Subcutaneous abdominal adipose tissue (tissue), 5 donors: ENCODE data around the gene NDUFA3.
A peak's percentile ranks its signal among the peaks of the same experiment; 100 is the strongest.

ENCODE experiments used
- H3K27ac ChIP-seq: one replicate; pipeline ENCODE4 v1.7.0; 2013; ENCODE audit warnings: low read depth, mild to moderate bottlenecking, inconsistent platforms, low read length, moderate library complexity
- H3K27me3 ChIP-seq, 5 donors: one replicate each; pipeline ENCODE4 v1.7.0; 2013; ENCODE audit warnings: low read length in 5 of 5, inconsistent platforms in 1 of 5; ENCODE audit not compliant: control insufficient read depth in 5 of 5, insufficient read depth in 4 of 5
- H3K36me3 ChIP-seq, 5 donors: one replicate each; pipeline ENCODE4 v1.7.0; 2013; ENCODE audit warnings: low read length in 5 of 5; ENCODE audit not compliant: control insufficient read depth in 5 of 5, insufficient read depth in 5 of 5
- H3K4me1 ChIP-seq, 5 donors: one replicate each; pipeline ENCODE4 v1.7.0; 2013; ENCODE audit warnings: low read length in 5 of 5, mild to moderate bottlenecking in 3 of 5, moderate library complexity in 1 of 5; ENCODE audit not compliant: control insufficient read depth in 5 of 5, insufficient read depth in 5 of 5
- H3K4me3 ChIP-seq, 5 donors: one replicate each; pipeline ENCODE4 v1.7.0; 2013; ENCODE audit warnings: low read length in 5 of 5, low read depth in 1 of 5
- H3K9ac ChIP-seq, 5 donors: one replicate each; pipeline ENCODE4 v1.7.0; 2013; ENCODE audit warnings: low read length in 5 of 5, mild to moderate bottlenecking in 4 of 5, moderate library complexity in 3 of 5
- H3K9me3 ChIP-seq, 5 donors: one replicate each; pipeline ENCODE4 v1.7.0; 2013; ENCODE audit warnings: low read length in 5 of 5; ENCODE audit not compliant: control insufficient read depth in 5 of 5
- donor health status: healthy.
- donor health status: healthy.
- donor health status: healthy.
- donor health status: healthy.
- donor health status: healthy.

The NDUFA3 gene

GRCh38 chr19:54102421-54103169, at the start of gene NDUFA3:
Gene NDUFA3, plus strand, starts transcription at chr19:54102855. Its CDS starts 24 bp downstream, at chr19:54102879.
- Histone ChIP-seq H3K4me3 (peak within 1 kb of the TSS; percentile 79 to 100 (median 94)), H3K9ac (peak within 1 kb of the TSS; percentile 54 to 92 (median 73)), H3K9me3 (no peaks in the 10 kb centered on the region), H3K36me3 (peaks cover 0 to 23% (median 20%) of the 10 kb centered on the region in 5 donors), H3K27me3 (peaks cover 0 to 3% (median 0%) of the 10 kb centered on the region in 5 donors), H3K27ac (peak within 1 kb of the TSS; percentile 67), H3K4me1 (peaks cover 2 to 16% (median 13%) of the 10 kb centered on the region in 5 donors)

GRCh38 chr19:54062643-54063042, 40.0 kb upstream of the NDUFA3 start:
- Histone ChIP-seq H3K27me3 (peaks cover 0 to 7% (median 3%) of the 10 kb centered on the region in 5 donors), H3K27ac (no peak overlapping the region), H3K4me1 (no peaks in the 10 kb centered on the region), H3K36me3 (no peaks in the 10 kb centered on the region), H3K4me3 (no peak overlapping the region), H3K9me3 (peaks cover 0 to 2% (median 0%) of the 10 kb centered on the region in 5 donors), H3K9ac (no peak overlapping the region)

GRCh38 chr19:54063350-54064116, 39.1 kb upstream of the NDUFA3 start, which contains the start of gene VSTM1:
Gene VSTM1, minus strand, starts transcription at chr19:54063897. Its CDS starts 120 bp downstream, at chr19:54063777.
- H3K9ac ChIP-seq, result no peak within 1 kb of the TSS

GRCh38 chr19:54069470-54069869, 33.2 kb upstream of the NDUFA3 start:
- Histone ChIP-seq H3K27me3 (no peaks in the 10 kb centered on the region), H3K9me3 (peaks cover 0 to 8% (median 7%) of the 10 kb centered on the region in 5 donors), H3K36me3 (no peaks in the 10 kb centered on the region), H3K9ac (no peak overlapping the region), H3K27ac (no peak overlapping the region), H3K4me1 (no peaks in the 10 kb centered on the region), H3K4me3 (no peak overlapping the region)

More at GRCh38 chr19:54063350-54064116, 39.1 kb upstream of the NDUFA3 start, which contains the start of gene VSTM1:
- Histone ChIP-seq H3K27me3 (peaks cover 0 to 7% (median 3%) of the 10 kb centered on the region in 5 donors), H3K9me3 (peaks cover 0 to 2% (median 0%) of the 10 kb centered on the region in 5 donors), H3K27ac (no peak within 1 kb of the TSS), H3K4me1 (no peaks in the 10 kb centered on the region), H3K4me3 (no peak within 1 kb of the TSS), H3K36me3 (no peaks in the 10 kb centered on the region)

GRCh38 chr19:54073829-54074228, 28.8 kb upstream of the NDUFA3 start:
- Histone ChIP-seq H3K27me3 (no peaks in the 10 kb centered on the region), H3K9ac (no peak overlapping the region), H3K36me3 (no peaks in the 10 kb centered on the region), H3K9me3 (peaks cover 0 to 8% (median 5%) of the 10 kb centered on the region in 5 donors), H3K27ac (no peak overlapping the region), H3K4me3 (no peak overlapping the region), H3K4me1 (no peaks in the 10 kb centered on the region)

- peaks cover 0 to 2% (median 0%) of the 10 kb centered on the region in 5 donors for H3K9me3 ChIP-seq
- no peak overlapping the region for H3K9ac ChIP-seq
- no peak overlapping the region for H3K27ac ChIP-seq
- H3K4me1 ChIP-seq, result no peaks in the 10 kb centered on the region
- H3K36me3 ChIP-seq, result no peaks in the 10 kb centered on the region
- no peak overlapping the region for H3K4me3 ChIP-seq
- no peaks in the 10 kb centered on the region for H3K27me3 ChIP-seq
Measured at GRCh38 chr19:54074851-54075250, 27.8 kb upstream of the NDUFA3 start.

GRCh38 chr19:54077334-54077733, 25.3 kb upstream of the NDUFA3 start:
- no peaks in the 10 kb centered on the region for H3K36me3 ChIP-seq
- H3K9me3 ChIP-seq, result peaks cover 3 to 9% (median 6%) of the 10 kb centered on the region in 5 donors
- no peaks in the 10 kb centered on the region for H3K4me1 ChIP-seq
- no peak overlapping the region for H3K9ac ChIP-seq
- H3K27me3 ChIP-seq, result peaks cover 0 to 2% (median 0%) of the 10 kb centered on the region in 5 donors
- H3K4me3 ChIP-seq, result no peak overlapping the region
- H3K27ac ChIP-seq, result no peak overlapping the region

- Histone ChIP-seq H3K9ac (no peak within 1 kb of the TSS), H3K4me3 (peak within 1 kb of the TSS in 2 of 5 donors; percentile 32 to 45), H3K4me1 (no peaks in the 10 kb centered on the region), H3K9me3 (peaks cover 3 to 14% (median 9%) of the 10 kb centered on the region in 5 donors), H3K27ac (no peak within 1 kb of the TSS), H3K36me3 (no peaks in the 10 kb centered on the region), H3K27me3 (peaks cover 0 to 2% (median 0%) of the 10 kb centered on the region in 5 donors)
Measured at GRCh38 chr19:54081032-54081431, 21.6 kb upstream of the NDUFA3 start, which contains the start of gene TARM1. Gene TARM1, minus strand, starts transcription at chr19:54081365. Its CDS starts 25 bp downstream, at chr19:54081340.

GRCh38 chr19:54084410-54084809, 18.2 kb upstream of the NDUFA3 start:
- Histone ChIP-seq H3K4me3 (no peak overlapping the region), H3K27me3 (peaks cover 0 to 6% (median 0%) of the 10 kb centered on the region in 5 donors), H3K4me1 (no peaks in the 10 kb centered on the region), H3K36me3 (no peaks in the 10 kb centered on the region), H3K9me3 (peaks cover 3 to 14% (median 9%) of the 10 kb centered on the region in 5 donors), H3K27ac (no peak overlapping the region), H3K9ac (no peak overlapping the region)
